OCI-LY7 (cell line): ENCODE measurements around the gene ARFIP1. TPM values are rescaled to one million over a fixed set of nuclear protein-coding genes. Genes with fewer than 3 reads are reported as not detected.

Experiments
- BruUV-seq: library from RNA; stranded (reverse); fragments of 400-500 nt; replicated peaks from 2 replicates; lab custom pipeline; 2021; lab: Mats Ljungman, UMichigan
- CTCF ChIA-PET: fragments of 300-600 bp; sonication (Branson Sonifier 250); formaldehyde crosslinking; loops from one replicate; lab custom pipeline; 2022; ENCODE audit warnings: antibody characterized with exemption; ENCODE audit not compliant: unreplicated experiment; lab: Charles Lee
- POLR2A ChIA-PET: fragments of 300-600 bp; sonication (Branson Sonifier 250); formaldehyde crosslinking; loops from one replicate; lab custom pipeline; 2022; ENCODE audit warnings: antibody characterized with exemption; lab: Charles Lee
- DNase-seq: peaks from one replicate; pipeline ENCODE4 v3.0.0-alpha.2; 2015; ENCODE audit warnings: low spot score
- H2AFZ ChIP-seq: fragments of 200-600 bp; sonication (generic), shearing (Covaris generic); 2 replicates; pipeline ENCODE4 v1.6.1; 2014; ENCODE audit warnings: mild to moderate bottlenecking, antibody characterized with exemption, low read length, moderate library complexity
- H3K27ac ChIP-seq: fragments of 200-600 bp; sonication (generic); 2 replicates; pipeline ENCODE4 v1.5.1; 2014; ENCODE audit warnings: mixed run types, low read depth, mild to moderate bottlenecking, moderate library complexity, low read length, inconsistent platforms; ENCODE audit not compliant: poor library complexity, severe bottlenecking
- H3K36me3 ChIP-seq: fragments of 200-600 bp; sonication (generic); 2 replicates; pipeline ENCODE4 v1.6.1; 2014; ENCODE audit warnings: mild to moderate bottlenecking, antibody characterized with exemption, low read length, moderate library complexity, mixed read lengths; ENCODE audit not compliant: insufficient read depth
- H3K4me1 ChIP-seq: fragments of 200-600 bp; sonication (generic); 2 replicates; pipeline ENCODE4 v1.5.1; 2014; ENCODE audit warnings: mild to moderate bottlenecking, low read length; ENCODE audit not compliant: insufficient read depth, poor library complexity, severe bottlenecking
- H3K4me2 ChIP-seq: fragments of 200-600 bp; sonication (generic); 2 replicates; pipeline ENCODE4 v1.6.1; 2014; ENCODE audit warnings: mild to moderate bottlenecking, low read length
- H3K4me3 ChIP-seq: fragments of 200-600 bp; sonication (generic); 2 replicates; pipeline ENCODE4 v1.5.1; 2014; ENCODE audit warnings: mild to moderate bottlenecking, low read depth, low read length; ENCODE audit not compliant: poor library complexity, severe bottlenecking
- H3K79me2 ChIP-seq: fragments of 200-600 bp; sonication (generic); 2 replicates; pipeline ENCODE4 v1.6.1; 2016; ENCODE audit warnings: low read depth, mild to moderate bottlenecking, low read length, moderate library complexity, mixed read lengths; ENCODE audit not compliant: insufficient read depth
- H3K9me2 ChIP-seq: fragments of 200-600 bp; sonication (generic); 2 replicates; pipeline ENCODE4 v1.6.1; 2016; ENCODE audit warnings: mild to moderate bottlenecking, low read length, mixed read lengths; ENCODE audit not compliant: insufficient read depth
- H3K9me3 ChIP-seq: fragments of 200-600 bp; sonication (generic); 2 replicates; pipeline ENCODE4 v1.6.1; 2014; ENCODE audit warnings: mild to moderate bottlenecking, mixed run types, low read length, mixed read lengths
- H4K20me1 ChIP-seq: fragments of 200-600 bp; sonication (generic); 2 replicates; pipeline ENCODE4 v1.6.1; 2014; ENCODE audit warnings: mild to moderate bottlenecking, antibody characterized with exemption, low read length, moderate library complexity, mixed read lengths; ENCODE audit not compliant: insufficient read depth
- CTCF ChIP-seq: fragments of 200-600 bp; sonication (generic); conservative IDR thresholded peaks from 2 replicates; pipeline ENCODE4 v1.5.1; 2014; ENCODE audit warnings: mild to moderate bottlenecking, antibody characterized with exemption, low read length, moderate library complexity, mixed read lengths
- EZH2phosphoT487 ChIP-seq: fragments of 200-600 bp; sonication (generic); IDR thresholded peaks from 2 replicates; pipeline ENCODE4 v1.6.1; 2018; ENCODE audit warnings: low read depth, borderline replicate concordance, mild to moderate bottlenecking, mixed run types, antibody characterized with exemption, low read length, moderate library complexity, mixed read lengths
- intact Hi-C: fragments of 100-400 bp; cut with micrococcal nuclease; formaldehyde crosslinking; loops from one replicate; pipeline ENCODE4 v1.10.0; 2022; ENCODE audit not compliant: unreplicated experiment
- total RNA-seq, 2 experiments: library from RNA; depleted of rRNA in 1 of 2; stranded (reverse); fragments of >200 nt in 1 of 2; shearing (Covaris generic) in 1 of 2; gene quantifications; 2 replicates each; pipeline ENCODE4 v1.2.3, GENCODE V29; 2014 to 2022

Gene ARFIP1
- total RNA-seq, 2 experiments from 2014 or later, result 27.0 to 29.3 TPM

GRCh38 chr4:152939621-152940020, 159.9 kb downstream of the ARFIP1 start:
- CTCF ChIA-PET, result no interaction called here
- no peak overlapping the region for H2AFZ ChIP-seq
- no peaks in the 10 kb centered on the region for H3K36me3 ChIP-seq
- no peaks in the 10 kb centered on the region for H3K9me3 ChIP-seq
- DNase-seq, result no peak
- no peaks in the 10 kb centered on the region for H4K20me1 ChIP-seq
- H3K4me3 ChIP-seq, result no peak overlapping the region
- H3K4me1 ChIP-seq, result no peaks in the 10 kb centered on the region
- no peak for TF ChIP-seq EZH2phosphoT487
- TF ChIP-seq CTCF, result no peak
- intact Hi-C loops, result loop anchor here (10.0 kb wide), 1 partner anchor 185 kb away; no protein-coding TSS in a partner anchor
- POLR2A ChIA-PET, result interaction anchor here (0.7 to 1.2 kb wide), 2 partner anchors 10 to 13 kb away, joined by 3 read pairs; no protein-coding TSS in a partner anchor
- BruUV-seq, result no TSS peak
- no peak overlapping the region for H3K4me2 ChIP-seq
- H3K27ac ChIP-seq, result no peak overlapping the region
- no peaks in the 10 kb centered on the region for H3K9me2 ChIP-seq
- no peaks in the 10 kb centered on the region for H3K79me2 ChIP-seq

- TF ChIP-seq EZH2phosphoT487, result no peak
- TF ChIP-seq CTCF, result no peak
- intact Hi-C loops, result no loop called here
- Histone ChIP-seq H2AFZ (no peak overlapping the region), H3K9me2 (no peaks in the 10 kb centered on the region), H3K36me3 (no peaks in the 10 kb centered on the region), H3K4me2 (no peak overlapping the region), H3K4me3 (no peak overlapping the region), H3K4me1 (no peaks in the 10 kb centered on the region), H4K20me1 (no peaks in the 10 kb centered on the region), H3K27ac (no peak overlapping the region), H3K79me2 (no peaks in the 10 kb centered on the region), H3K9me3 (no peaks in the 10 kb centered on the region)
- DNase-seq, result no peak
- BruUV-seq, result no TSS peak
- POLR2A ChIA-PET, result interaction anchor here (0.7 to 1.3 kb wide), 3 partner anchors 11 to 27 kb away, joined by 3 to 6 read pairs (median 4); no protein-coding TSS in a partner anchor
- CTCF ChIA-PET, result no interaction called here
Observed at GRCh38 chr4:152940461-152940860, 160.7 kb downstream of the ARFIP1 start.

GRCh38 chr4:152941411-152941810, 161.7 kb downstream of the ARFIP1 start:
- POLR2A ChIA-PET, result interaction anchor here (1.3 kb wide), 1 partner anchor 13 kb away, joined by 6 read pairs; no protein-coding TSS in a partner anchor
- Histone ChIP-seq H2AFZ (no peak overlapping the region), H3K9me3 (no peaks in the 10 kb centered on the region), H3K79me2 (no peaks in the 10 kb centered on the region), H3K27ac (no peak overlapping the region), H3K9me2 (no peaks in the 10 kb centered on the region), H3K4me1 (no peaks in the 10 kb centered on the region), H3K4me3 (no peak overlapping the region), H4K20me1 (no peaks in the 10 kb centered on the region), H3K4me2 (no peak overlapping the region), H3K36me3 (no peaks in the 10 kb centered on the region)
- no peak for DNase-seq
- intact Hi-C loops, result no loop called here
- TF ChIP-seq EZH2phosphoT487 (no peak), CTCF (no peak)
- no TSS peak for BruUV-seq
- CTCF ChIA-PET, result no interaction called here
